GM15510 (cell line): ENCODE data around the gene SCN1B.

Source experiments
- POLR2A ChIP-seq: IDR thresholded peaks from 3 replicates; pipeline ENCODE4 v1.6.1; 2011; ENCODE audit warnings: borderline replicate concordance; ENCODE audit not compliant: insufficient read length; ENCODE audit errors: extremely low read depth

Gene SCN1B

GRCh38 chr19:35030257-35031071 lies at the start of gene SCN1B:
Gene SCN1B (plus strand): TSS chr19:35030470. CDS start chr19:35030821, 351 bp downstream.
- no peak for TF ChIP-seq POLR2A

- no peak for TF ChIP-seq POLR2A
These were observed 48.0 kb upstream of the SCN1B start for GRCh38 chr19:34982275-34982674.

- no peak for TF ChIP-seq POLR2A
These were observed 46.5 kb upstream of the SCN1B start for GRCh38 chr19:34983786-34984185.

- TF ChIP-seq POLR2A, result no peak
These were observed 46.0 kb upstream of the SCN1B start for GRCh38 chr19:34984287-34984686.

- TF ChIP-seq POLR2A, result no peak
These were observed 44.8 kb upstream of the SCN1B start for GRCh38 chr19:34985249-34986022.

- TF ChIP-seq POLR2A, result no peak
These were observed 42.2 kb upstream of the SCN1B start for GRCh38 chr19:34988119-34988518.

- no peak for TF ChIP-seq POLR2A
These were observed 41.0 kb upstream of the SCN1B start for GRCh38 chr19:34989298-34989697.

GRCh38 chr19:34990578-34991192 lies 39.6 kb upstream of the SCN1B start:
- TF ChIP-seq POLR2A, result no peak

GRCh38 chr19:34991542-34992333 lies 38.5 kb upstream of the SCN1B start:
- TF ChIP-seq POLR2A, result no peak

- no peak for TF ChIP-seq POLR2A
These were observed 36.0 kb upstream of the SCN1B start for GRCh38 chr19:34994286-34994642.

GRCh38 chr19:34994643-34995541 lies 35.4 kb upstream of the SCN1B start:
- no peak for TF ChIP-seq POLR2A

- no peak for TF ChIP-seq POLR2A
These were observed 34.7 kb upstream of the SCN1B start for GRCh38 chr19:34995551-34995950.

- no peak for TF ChIP-seq POLR2A
These were observed 33.1 kb upstream of the SCN1B start for GRCh38 chr19:34997071-34997617.
